DND-41 (cell line): ENCODE measurements around the gene PLEKHA6.

Source experiments
- ATAC-seq: fragments of 200-7000 bp; cut with Tn5 transposase; 3 replicates; pipeline ENCODE4 v1.9.1; 2021; ENCODE audit warnings: low read depth; ENCODE audit not compliant: insufficient read depth
- DNase-seq: peaks from one replicate; pipeline ENCODE4 v3.0.0-alpha.2; 2020
- H2AFZ ChIP-seq: 2 replicates; pipeline ENCODE4 v1.6.0; 2012; ENCODE audit warnings: low read depth, low read length
- H3K27ac ChIP-seq: 2 replicates; pipeline ENCODE4 v1.5.1; 2012; ENCODE audit warnings: low read length, inconsistent platforms
- H3K27me3 ChIP-seq: fragments of 200-600 bp; sonication (generic); 2 replicates; pipeline ENCODE4 v1.6.0; 2012; ENCODE audit warnings: low read length, mild to moderate bottlenecking, inconsistent platforms; ENCODE audit not compliant: insufficient read depth, poor library complexity
- H3K36me3 ChIP-seq: 2 replicates; pipeline ENCODE4 v1.5.1; 2012; ENCODE audit warnings: low read length, inconsistent platforms; ENCODE audit not compliant: insufficient read depth
- H3K4me1 ChIP-seq: 2 replicates; pipeline ENCODE4 v1.5.1; 2012; ENCODE audit warnings: mild to moderate bottlenecking, low read length; ENCODE audit not compliant: insufficient read depth
- H3K4me2 ChIP-seq: 2 replicates; pipeline ENCODE4 v1.6.0; 2012; ENCODE audit warnings: mild to moderate bottlenecking, moderate library complexity, low read length, inconsistent platforms; ENCODE audit not compliant: insufficient read depth
- H3K4me3 ChIP-seq, 2 experiments: fragments of 200-600 bp in 1 of 2; shearing (Covaris generic) in 1 of 2; 2 replicates each; pipeline ENCODE4 v1.5.1; 2012 to 2016; ENCODE audit warnings: inconsistent platforms in 2 of 2, low read length in 2 of 2, mild to moderate bottlenecking in 2 of 2, low read depth in 1 of 2, moderate library complexity in 1 of 2
- H3K79me2 ChIP-seq: 2 replicates; pipeline ENCODE4 v1.6.0; 2012; ENCODE audit warnings: low read length, inconsistent platforms; ENCODE audit not compliant: insufficient read depth
- H3K9ac ChIP-seq: 2 replicates; pipeline ENCODE4 v1.6.0; 2012; ENCODE audit warnings: low read depth, mild to moderate bottlenecking, inconsistent platforms, low read length, moderate library complexity
- H3K9me3 ChIP-seq: 2 replicates; pipeline ENCODE4 v1.5.1; 2012; ENCODE audit warnings: low read length, moderate library complexity, mild to moderate bottlenecking, inconsistent platforms; ENCODE audit not compliant: insufficient read depth, severe bottlenecking
- H4K20me1 ChIP-seq: 2 replicates; pipeline ENCODE4 v1.6.0; 2012; ENCODE audit warnings: low read length; ENCODE audit not compliant: insufficient read depth
- CTCF ChIP-seq: IDR thresholded peaks from 2 replicates; pipeline ENCODE4 v1.5.1; 2012; ENCODE audit warnings: borderline replicate concordance, low read length, moderate library complexity, mild to moderate bottlenecking; ENCODE audit not compliant: poor library complexity, severe bottlenecking; ENCODE audit errors: extremely low read depth
- EZH2 ChIP-seq: IDR thresholded peaks from 3 replicates; pipeline ENCODE4 v1.6.1; 2012; ENCODE audit warnings: borderline replicate concordance, low read depth, mild to moderate bottlenecking, moderate library complexity, low read length, inconsistent platforms; ENCODE audit not compliant: severe bottlenecking

PLEKHA6 gene

GRCh38 chr1:204176049-204176448, 183.7 kb downstream of the PLEKHA6 start:
- H2AFZ ChIP-seq = no peak overlapping the region
- no peak overlapping the region for H3K27ac ChIP-seq
- H3K36me3 ChIP-seq = no peaks in the 10 kb centered on the region
- no peak overlapping the region for H3K4me2 ChIP-seq
- no peaks in the 10 kb centered on the region for H3K27me3 ChIP-seq
- DNase-seq (no peak), ATAC-seq (no peak)
- TF ChIP-seq EZH2 (no peak), CTCF (no peak)
- peaks cover 15% of the 10 kb centered on the region for H3K9me3 ChIP-seq
- H3K4me3 ChIP-seq = no peak overlapping the region
- no peaks in the 10 kb centered on the region for H3K79me2 ChIP-seq
- no peaks in the 10 kb centered on the region for H3K4me1 ChIP-seq
- H4K20me1 ChIP-seq = no peaks in the 10 kb centered on the region
- no peak overlapping the region for H3K9ac ChIP-seq

GRCh38 chr1:204174958-204175357, 184.8 kb downstream of the PLEKHA6 start:
- no peak for DNase-seq
- Histone ChIP-seq H3K79me2 (no peaks in the 10 kb centered on the region), H3K9me3 (peaks cover 21% of the 10 kb centered on the region), H3K27me3 (no peaks in the 10 kb centered on the region), H3K36me3 (no peaks in the 10 kb centered on the region), H3K4me2 (no peak overlapping the region), H2AFZ (no peak overlapping the region), H3K27ac (no peak overlapping the region), H3K9ac (no peak overlapping the region), H4K20me1 (no peaks in the 10 kb centered on the region), H3K4me3 (no peak overlapping the region), H3K4me1 (no peaks in the 10 kb centered on the region)
- ATAC-seq = no peak
- TF ChIP-seq CTCF (no peak), EZH2 (no peak)

GRCh38 chr1:204172404-204173029, 187.2 kb downstream of the PLEKHA6 start:
- peaks cover 31% of the 10 kb centered on the region for H3K9me3 ChIP-seq
- no peaks in the 10 kb centered on the region for H4K20me1 ChIP-seq
- no peaks in the 10 kb centered on the region for H3K27me3 ChIP-seq
- no peak overlapping the region for H3K4me2 ChIP-seq
- H3K9ac ChIP-seq = no peak overlapping the region
- H3K4me3 ChIP-seq = no peak overlapping the region
- H3K36me3 ChIP-seq = no peaks in the 10 kb centered on the region
- H3K79me2 ChIP-seq = no peaks in the 10 kb centered on the region
- H2AFZ ChIP-seq = no peak overlapping the region
- TF ChIP-seq EZH2 (no peak), CTCF (no peak)
- no peaks in the 10 kb centered on the region for H3K4me1 ChIP-seq
- ATAC-seq (no peak), DNase-seq (no peak)
- H3K27ac ChIP-seq = no peak overlapping the region

GRCh38 chr1:204171751-204172178, 188.0 kb downstream of the PLEKHA6 start:
- TF ChIP-seq CTCF = no peak
- TF ChIP-seq EZH2 = no peak
- Histone ChIP-seq H2AFZ (no peak overlapping the region), H3K4me2 (no peak overlapping the region), H3K36me3 (no peaks in the 10 kb centered on the region), H3K27me3 (no peaks in the 10 kb centered on the region), H3K27ac (no peak overlapping the region), H3K4me1 (no peaks in the 10 kb centered on the region), H3K9me3 (peaks cover 35% of the 10 kb centered on the region), H3K9ac (no peak overlapping the region), H4K20me1 (no peaks in the 10 kb centered on the region), H3K79me2 (no peaks in the 10 kb centered on the region), H3K4me3 (no peak overlapping the region)
- ATAC-seq = no peak
- DNase-seq = no peak
